Sigmoid colon (tissue), 4 donors: ENCODE results near the gene ASAP2.

ENCODE experiments used
- POLR2AphosphoS5 ChIP-seq, 4 donors: sonication (generic); formaldehyde crosslinking; IDR thresholded peaks; one replicate each; pipeline ENCODE4 v1.6.1; 2017; ENCODE audit warnings: antibody characterized with exemption in 4 of 4
- TF ChIP-seq, protein P1 (sequence below), 4 experiments: fragments of 450-650 bp in 3 of 4; fragments of 200-600 bp in 1 of 4; IDR thresholded peaks; one replicate each; pipeline ENCODE4 v1.5.1; 2016 to 2019; ENCODE audit warnings: antibody characterized with exemption in 4 of 4, mild to moderate bottlenecking in 3 of 4, moderate library complexity in 2 of 4

DNA sequence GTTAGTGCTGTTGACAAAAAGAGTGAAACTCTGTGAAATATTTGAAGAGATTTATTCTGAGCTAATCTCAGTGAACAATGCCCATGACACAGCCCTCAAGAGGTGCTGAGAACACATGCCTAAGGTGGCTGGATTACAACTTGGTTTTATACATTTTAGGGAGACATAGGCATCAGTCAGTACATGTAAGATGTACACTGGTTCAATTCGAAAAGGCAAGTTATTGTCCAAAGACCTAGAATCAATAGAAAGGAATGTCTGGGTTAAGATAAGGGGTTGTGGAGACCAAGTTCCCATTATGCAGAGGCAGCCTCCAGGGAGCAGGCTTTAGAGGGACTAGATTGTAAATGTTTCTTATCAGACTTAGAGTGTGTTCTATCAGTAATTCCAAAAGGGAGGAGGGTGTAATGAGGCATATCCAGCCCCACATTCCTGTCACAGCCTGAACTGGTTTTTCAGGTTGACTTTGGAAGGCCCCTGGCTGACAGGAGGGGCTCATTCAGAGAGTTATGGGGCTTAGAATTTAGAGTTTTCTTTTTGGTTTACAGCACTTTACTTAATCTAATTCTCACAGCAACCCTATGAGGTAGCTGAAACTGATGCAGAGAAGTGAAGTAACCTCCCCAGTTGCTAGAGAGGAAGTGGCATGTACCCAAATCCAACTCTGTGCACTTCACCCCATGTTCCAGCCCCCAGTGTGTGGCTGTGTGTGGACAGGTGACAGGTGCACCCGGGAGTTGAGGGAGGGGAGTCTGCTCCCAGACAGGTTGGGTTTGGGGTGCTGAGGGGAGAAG is 28.3 kb upstream of the ASAP2 start:
- TF ChIP-seq, protein P1, sequence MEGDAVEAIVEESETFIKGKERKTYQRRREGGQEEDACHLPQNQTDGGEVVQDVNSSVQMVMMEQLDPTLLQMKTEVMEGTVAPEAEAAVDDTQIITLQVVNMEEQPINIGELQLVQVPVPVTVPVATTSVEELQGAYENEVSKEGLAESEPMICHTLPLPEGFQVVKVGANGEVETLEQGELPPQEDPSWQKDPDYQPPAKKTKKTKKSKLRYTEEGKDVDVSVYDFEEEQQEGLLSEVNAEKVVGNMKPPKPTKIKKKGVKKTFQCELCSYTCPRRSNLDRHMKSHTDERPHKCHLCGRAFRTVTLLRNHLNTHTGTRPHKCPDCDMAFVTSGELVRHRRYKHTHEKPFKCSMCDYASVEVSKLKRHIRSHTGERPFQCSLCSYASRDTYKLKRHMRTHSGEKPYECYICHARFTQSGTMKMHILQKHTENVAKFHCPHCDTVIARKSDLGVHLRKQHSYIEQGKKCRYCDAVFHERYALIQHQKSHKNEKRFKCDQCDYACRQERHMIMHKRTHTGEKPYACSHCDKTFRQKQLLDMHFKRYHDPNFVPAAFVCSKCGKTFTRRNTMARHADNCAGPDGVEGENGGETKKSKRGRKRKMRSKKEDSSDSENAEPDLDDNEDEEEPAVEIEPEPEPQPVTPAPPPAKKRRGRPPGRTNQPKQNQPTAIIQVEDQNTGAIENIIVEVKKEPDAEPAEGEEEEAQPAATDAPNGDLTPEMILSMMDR (IDR thresholded peaks at IDR 0.05), result no peak
- no peak for TF ChIP-seq POLR2AphosphoS5 (IDR thresholded peaks at IDR 0.05)
